Activated CD8-positive, alpha-beta memory T cell treated with anti-CD3 and anti-CD28 coated beads for 24 hours (primary cell): ENCODE measurements around the gene SLC38A1.
"Not testable (repeated sequence)": the region's sequence is repeated elsewhere in the genome, so short reads cannot be mapped to it uniquely, and the experiment has no call there.

Experiments used
- DNase-seq: peaks from one replicate; pipeline ENCODE4 v3.0.0-alpha.2; 2020

Gene SLC38A1

DNA sequence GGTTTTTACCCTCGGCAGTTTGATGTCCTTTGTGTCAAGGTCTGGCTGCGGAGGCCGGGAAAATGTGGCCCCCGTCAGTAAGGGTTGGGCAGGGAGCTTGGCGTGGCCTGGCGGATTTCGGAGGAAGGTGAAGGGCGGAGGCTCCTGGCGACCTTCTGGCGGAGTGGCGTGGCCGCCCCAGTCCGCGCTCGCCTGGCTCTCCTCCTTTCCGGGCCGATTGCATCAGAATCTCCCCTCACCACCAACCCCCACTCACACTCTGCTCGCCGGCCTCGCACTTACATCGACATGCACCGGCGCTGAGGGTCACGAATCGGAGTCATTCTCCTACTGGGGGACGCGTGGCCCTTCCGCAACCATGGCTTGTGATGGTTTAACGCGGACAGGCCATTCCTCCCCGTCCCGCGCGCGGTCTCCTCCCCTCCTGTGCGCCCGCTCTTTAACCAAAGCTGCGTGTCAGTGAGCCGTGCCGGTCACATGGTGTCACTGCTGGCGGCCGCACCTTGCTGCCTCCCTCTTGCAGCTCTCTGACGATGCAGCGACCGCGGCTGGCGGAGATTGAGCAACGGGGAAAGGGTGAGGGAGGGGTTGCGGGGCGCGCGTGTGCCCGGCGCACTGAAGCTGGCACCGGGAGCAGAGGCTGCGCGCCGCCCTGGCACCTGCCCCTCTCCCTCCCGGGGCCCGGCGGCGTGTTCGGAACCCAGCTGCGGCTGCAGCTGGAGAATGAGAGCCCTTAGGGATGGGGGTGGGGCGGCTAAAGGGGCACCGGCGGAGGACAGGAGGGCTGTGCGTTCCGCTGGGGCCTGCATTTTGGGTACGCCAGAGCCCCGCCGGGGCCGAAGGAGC is at the start of gene SLC38A1:
Gene SLC38A1, minus strand, starts transcription at position 461 of the 846 bp plus-strand sequence. CDS start 29,243 bp downstream, outside the sequence.
- peak; percentile 93 for DNase-seq

DNA sequence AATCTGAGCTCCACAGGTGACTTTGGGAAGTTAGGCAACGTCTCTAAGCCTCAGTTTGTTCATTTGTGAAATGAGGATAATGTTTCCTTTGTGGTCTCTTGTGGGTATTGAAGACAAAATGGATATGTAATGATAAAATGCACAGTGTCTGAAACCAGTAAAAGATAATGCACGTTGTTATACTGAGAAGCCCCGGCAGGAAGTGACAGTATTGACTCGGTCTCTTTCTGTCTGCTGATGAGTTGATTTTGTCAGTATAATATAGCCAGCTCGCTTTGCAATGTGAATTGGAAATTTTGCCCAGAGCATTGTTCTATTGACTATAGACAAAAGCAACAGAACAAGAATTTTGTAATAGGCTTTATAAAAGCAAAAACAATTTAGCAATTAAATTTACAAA is 49.2 kb upstream of the SLC38A1 start:
- no peak for DNase-seq

DNA sequence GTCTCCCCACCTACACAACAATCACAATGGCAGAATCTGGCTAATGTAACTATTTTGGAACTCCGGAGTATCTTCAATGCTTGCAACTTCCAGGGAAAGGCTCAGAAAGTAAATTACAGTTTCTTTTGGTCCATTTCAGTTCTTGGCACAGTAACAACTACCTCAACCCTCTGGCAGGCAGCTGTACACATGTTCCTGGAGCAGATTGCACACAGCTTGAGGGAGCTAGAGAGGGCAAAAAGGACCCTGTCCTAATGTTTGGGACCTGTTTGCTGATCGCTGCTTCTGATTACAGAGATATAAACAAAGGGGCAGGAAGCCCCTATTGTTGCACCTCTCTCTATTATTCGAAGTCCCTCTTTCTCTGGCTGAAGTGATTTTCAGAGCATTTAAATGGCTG is 35.2 kb upstream of the SLC38A1 start:
- DNase-seq: no peak

DNA sequence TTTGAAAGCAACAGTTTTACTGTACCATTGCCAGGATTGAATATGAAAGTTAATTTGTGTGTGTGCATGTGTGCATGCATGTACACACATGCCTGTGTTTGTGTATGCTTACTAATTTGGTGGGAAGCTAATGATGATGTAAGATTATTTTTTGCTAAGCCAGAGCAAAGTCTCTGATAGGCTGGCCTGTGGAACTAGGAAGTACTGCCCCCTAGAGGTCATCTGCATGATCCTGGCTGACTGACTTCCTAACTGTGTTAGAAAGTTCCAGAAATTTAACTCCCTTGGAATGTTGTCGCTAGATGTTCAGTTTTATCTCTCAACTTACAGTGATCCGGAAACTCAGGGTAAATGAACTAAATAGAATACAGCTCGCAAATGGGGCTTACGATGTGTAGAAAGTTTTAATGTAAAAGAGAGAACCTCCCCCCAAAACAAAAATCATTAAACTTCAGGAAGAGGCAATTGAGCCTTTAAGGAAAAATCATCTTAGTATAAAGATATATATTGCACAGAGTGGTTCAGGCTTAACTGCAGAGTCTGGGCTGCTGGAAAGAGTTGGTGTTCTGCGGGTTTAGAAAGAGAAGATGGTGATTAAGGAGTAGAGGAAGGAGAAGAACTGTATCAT is 34.3 kb upstream of the SLC38A1 start:
- DNase-seq: peak; percentile 67

DNA sequence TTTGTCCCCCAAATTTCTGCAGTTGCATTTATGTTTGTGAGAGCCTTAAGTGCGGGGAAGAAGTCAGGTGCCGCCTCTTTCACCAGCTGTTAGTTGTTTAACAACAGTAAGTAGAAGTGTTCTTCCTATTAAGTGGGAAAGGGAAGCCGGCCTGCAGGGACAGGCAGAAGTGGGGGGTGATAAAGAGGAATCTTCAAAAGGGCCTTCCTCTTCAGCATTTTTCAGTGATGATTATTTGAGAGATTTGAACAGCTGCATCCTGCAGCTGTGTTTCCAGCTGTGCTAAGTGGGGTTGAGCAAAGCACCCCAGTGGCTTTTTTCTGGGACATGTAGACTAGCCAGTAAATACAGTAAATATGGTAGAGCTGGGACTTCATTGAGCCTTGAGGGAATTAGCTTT is 32.1 kb upstream of the SLC38A1 start:
- DNase-seq: no peak

DNA sequence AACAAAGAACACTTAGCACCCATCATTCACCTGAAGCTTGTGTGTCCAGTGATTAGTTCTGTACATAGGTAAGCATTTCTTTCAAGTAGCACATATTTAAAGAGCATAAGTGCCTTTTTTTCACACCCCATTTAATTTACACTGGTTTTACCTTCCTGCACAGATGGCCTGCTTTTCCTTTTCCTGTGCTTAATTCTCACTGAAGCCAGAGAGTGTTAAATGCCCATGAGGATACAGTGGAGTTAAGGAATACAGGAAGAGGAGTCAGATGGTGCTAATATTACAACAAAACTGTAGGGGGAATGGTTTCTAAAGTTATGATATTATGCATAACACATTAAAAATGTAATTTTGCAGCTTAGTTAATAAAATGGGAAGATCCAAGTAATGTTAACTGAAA is 31.0 kb upstream of the SLC38A1 start:
- DNase-seq: no peak

DNA sequence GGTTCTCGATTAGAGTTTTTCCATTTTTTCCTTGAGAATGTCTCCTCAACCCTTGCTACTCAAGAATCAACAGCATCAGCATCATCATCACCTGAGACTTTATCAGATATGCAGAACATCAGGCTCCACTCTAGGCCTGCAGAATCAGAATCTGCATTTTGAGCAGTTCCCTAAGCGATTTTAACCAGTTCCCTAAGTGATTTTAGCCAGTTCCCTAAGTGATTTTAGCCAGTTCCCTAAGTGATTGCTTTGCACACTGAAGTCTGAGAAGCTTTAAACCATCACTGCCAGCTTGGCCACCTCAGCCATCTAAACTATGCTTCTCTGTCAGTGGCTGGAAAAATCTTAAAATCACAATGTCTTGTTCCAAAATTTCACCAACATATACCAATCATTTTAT is 29.4 kb upstream of the SLC38A1 start:
- no peak for DNase-seq

DNA sequence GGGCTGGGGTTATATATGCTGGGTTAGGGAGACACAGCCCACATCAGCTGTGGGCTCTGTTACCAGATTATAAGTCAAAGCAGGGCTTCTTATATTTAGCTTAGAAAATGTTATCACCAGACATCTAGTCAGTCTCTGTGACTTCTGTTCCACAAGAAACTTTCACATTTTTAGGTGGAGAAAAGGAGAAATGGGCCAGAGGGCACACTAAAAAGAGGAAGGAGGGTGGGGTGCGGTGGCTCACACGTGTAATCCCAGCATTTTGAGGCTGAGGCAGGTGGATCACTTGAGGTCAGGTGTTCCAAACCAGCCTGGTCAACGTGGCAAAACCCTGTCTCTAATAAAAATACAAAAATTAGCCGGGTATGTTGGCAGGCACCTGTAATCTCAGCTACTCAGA is 28.0 kb upstream of the SLC38A1 start:
- no peak for DNase-seq

DNA sequence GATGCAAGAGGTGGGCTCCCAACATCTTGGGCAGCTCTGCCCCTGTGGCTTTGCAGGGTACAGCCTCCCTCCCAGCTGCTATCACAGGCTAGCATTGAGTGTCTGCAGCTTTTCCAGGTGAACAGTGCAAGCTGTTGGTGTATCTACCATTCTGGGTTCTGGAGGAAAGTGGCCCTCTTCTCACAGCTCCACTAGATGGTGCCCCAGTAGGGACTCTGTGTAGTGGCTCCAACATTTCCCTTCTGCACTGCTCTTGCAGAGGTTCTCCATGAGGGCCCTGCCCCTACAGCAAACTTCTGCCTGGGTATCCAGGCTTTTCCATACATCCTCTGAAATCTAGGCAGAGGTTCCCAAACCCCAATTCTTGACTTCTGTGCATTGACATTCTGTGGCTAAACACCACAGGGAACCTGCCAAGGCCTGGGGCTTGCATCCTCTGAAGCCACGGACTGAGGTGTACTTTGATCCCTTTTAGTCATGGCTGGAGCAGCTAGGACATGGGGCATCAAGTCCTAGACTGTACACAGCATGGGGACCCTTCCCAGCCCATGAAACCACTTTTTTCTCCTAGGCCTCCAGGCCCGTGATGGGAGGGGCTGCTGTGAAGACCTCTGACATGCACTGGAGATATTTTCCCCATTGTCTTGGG is 24.0 kb upstream of the SLC38A1 start:
- no peak for DNase-seq

DNA sequence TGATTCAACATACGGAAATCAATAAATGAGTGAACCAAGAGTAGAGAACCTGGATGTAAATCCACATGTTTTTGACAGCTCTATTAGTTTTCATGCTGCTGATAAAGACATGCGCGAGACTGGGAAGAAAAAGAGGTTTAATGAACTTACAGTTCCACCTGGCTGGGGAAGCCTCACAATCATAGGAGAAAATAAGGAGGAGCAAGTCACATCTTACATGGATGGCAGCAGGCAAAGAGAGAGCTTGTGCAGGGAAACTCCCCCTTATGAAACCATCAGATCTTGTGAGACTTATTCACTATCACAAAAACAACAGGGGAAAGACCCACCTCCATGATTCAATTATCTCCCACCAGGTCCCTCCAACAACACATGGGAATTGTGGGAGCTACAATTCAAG is 23.1 kb upstream of the SLC38A1 start:
- not testable (repeated sequence) for DNase-seq

DNA sequence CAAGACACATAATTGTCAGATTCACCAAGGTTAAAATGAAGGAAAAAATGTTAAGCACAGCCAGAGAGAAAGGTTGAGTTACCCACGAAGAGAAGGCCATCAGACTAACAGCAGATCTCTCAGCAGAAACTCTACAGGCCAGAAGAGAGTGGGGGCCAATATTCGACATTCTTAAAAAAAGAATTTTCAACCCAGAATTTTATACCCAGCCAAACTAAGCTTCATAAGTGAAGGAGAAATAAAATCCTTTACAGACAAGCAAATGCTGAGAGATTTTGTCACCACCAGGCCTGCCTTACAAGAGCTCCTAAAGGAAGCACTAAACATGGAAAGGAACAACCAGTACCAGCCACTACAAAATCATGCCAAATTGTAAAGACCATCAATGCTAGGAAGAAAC is 16.3 kb upstream of the SLC38A1 start:
- not testable (repeated sequence) for DNase-seq

DNA sequence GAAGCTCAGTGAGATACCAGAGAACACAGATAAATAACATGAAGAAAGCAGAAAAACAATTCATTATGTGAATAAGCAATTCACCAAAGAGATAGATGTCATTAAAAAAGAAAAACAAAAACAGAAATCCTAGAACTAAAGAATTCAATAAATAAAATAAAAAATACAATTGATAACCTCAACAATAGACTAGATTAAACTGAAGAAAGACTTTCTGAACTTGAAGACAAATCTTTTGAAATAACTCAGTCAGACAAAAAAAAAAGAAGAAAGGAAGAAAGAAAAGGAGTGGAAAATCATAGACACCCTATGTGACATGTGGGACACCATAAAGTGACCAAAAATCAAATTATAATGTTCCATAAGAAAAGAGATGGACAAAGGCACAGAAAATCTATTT is 14.0 kb upstream of the SLC38A1 start:
- no peak for DNase-seq

DNA sequence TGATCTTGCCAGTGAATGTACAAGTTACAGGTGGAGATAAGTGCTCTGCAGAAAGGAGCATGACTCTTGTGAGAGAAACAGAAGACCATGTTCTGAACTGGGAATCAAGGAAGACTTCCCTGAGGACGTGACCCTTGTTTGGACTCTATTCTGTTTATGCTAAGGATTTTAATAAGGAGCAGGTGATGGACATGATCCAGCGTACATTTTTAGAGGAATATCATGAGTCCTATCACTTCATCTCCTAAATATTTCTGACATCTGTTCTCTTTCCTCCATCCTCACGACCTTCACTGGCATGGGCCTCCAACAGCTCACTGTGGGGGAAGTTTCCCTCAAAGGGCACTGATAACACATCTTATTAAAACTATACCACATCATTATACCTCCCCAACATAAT is 7.9 kb upstream of the SLC38A1 start:
- DNase-seq: no peak

DNA sequence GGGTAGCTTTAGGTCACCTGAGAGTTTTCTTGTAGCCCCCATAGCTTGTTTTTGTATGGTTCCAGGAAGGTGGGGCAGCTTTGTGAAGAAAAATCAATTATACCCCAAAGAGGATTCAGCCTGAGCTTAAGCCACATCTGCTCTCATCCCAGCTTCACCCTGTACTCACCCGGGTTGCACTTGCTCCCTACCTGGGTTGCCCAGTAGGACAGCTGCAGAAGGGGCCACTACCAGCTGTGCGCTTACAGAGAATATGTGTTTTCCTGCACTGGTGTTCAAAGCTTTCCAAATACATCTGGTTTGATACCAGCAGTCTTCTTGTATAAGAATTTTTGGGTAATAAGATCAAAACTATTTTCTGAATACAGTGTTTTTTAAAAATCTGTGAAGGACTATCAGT is 3.0 kb upstream of the SLC38A1 start:
- DNase-seq: no peak

DNA sequence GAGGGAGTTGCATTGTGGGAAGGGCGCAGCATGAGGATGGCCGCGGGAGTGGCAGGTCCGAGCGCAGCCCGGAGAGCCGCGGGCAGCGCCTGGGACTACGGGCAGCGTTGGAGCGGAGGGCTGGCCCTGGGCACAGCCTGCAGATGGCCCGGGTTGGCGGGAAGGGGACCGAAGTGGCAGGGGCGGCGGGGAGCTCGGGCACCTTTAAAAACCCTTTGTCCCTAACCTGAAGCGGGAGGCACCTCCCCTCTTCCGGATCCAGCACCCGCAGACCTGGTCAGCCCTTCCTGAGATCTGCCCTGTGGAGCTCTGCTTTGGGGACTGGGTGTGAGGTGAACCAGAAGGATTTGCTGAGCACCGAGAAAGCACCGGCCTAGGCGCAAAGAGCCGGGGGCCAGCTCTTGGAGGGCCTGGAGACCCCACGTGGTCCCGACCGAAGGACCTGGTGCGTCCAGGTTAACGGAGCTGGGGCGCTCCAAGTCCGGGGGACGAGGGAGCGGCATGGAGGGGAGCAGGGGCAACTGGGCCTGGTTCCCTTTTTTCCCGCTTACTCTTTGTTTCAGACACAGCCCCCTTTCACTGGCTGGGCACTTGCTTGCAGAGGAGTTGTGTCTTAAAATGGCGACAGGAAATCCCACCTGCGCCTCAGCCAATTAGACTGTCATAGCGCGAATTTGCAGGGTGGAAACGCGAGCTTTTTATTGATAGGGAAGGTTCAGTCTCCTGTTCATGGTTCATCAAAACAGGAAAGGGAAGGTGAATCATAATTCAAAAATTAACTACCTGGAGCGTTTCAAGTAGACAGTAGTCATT is 792 bp upstream of the SLC38A1 start:
- peak; percentile 91 for DNase-seq

DNA sequence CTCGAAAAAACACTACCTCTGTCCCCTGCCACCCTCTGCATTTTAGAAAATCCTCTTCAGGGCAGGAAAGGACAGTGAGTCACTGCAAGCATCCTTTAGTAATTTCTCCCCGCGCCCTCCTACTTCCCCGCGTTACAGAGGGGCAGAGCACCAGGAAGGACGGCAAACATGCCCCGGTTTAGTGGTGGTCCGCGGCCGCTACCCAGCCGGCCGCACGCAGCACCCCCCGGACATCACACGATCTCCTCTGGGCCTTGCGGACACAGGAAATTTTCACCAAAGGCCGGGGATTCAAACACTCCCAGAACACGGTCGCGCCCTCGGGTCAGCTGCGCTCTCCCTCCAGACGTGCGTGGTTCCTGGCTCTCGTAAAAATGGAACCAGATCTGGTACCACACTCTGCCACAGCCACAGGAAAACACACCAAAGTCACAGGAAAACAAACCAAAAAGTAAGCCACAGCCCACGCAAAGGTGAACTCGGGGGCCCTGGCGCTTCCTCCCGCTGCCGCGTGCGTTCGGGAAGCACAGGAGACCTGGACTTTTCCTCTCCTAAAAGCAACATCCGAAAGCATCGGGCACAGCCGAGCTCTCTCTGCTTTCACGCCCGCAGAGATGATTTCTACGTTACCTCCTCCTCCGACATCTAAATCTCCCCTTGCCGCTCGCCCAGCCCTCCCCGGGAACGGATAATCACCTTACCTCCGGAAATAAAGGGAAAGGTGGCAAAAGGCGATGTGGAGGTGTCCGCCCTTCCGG is 839 bp downstream of the SLC38A1 start:
- no peak for DNase-seq

DNA sequence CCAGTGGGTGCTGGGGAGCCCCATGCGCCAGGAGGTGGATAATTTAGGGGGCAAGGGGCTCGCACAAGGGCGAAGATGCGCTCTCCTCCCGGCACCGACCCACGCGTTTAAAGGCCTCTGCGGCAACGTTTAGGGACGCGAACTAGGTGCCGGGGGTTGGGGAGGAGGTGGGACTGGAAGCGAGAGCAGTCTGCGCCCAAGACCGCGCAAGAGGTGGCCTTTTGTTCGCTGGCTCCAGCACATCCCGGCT is 1.3 kb downstream of the SLC38A1 start:
- DNase-seq: no peak

DNA sequence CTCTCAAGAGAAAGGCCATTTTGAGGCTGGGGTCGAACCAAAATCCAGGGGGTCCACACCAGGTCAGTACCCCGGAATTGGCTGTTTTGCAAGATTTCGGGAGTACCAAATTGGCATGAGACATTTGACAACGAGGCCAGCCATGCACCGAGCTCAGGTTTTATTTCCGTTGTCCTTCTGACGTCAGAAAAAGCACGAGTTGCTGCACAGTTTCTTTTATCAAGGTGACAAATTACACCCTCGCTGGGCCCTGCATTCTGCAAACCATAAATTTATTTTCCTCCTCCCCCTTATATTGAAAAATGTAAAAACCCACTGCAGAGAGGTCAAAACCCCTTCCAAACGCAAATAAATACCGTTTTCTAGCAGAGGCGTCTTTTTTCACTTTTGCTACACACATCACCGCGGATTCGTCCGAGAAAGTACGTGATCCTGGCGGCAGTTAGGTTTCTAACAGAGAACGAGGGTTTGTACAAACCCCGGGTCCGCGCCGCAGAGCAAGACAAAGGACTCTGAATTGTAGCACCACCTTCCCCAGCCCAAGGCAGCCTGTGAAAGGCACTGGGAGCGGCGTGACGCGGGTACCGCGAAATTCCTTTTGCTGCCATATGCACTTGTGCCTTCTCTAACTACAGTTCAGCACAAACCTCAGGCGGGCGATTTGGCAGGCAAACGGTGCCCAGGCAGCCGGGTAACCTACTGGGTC is 1.8 kb downstream of the SLC38A1 start:
- peak; percentile 83 for DNase-seq

DNA sequence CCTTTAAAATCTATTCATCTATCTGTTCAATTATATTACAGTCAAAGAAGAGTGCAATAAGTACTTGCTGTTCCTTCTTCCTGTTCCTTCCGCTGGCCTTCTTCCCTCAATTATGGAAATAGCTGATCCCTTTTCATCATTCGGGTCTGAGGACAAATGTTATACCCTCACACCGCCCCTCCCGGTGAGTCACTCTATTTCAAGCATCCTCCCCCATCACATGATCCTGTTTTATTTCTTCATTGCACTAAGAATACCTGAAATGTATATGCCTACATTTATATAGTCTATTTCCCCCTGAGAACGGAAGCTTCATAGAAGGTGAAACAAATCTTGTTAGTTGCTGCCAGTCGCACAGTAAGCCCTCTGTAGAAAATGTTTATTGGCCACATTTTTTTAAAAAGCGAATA is 2.5 kb downstream of the SLC38A1 start:
- DNase-seq: no peak

DNA sequence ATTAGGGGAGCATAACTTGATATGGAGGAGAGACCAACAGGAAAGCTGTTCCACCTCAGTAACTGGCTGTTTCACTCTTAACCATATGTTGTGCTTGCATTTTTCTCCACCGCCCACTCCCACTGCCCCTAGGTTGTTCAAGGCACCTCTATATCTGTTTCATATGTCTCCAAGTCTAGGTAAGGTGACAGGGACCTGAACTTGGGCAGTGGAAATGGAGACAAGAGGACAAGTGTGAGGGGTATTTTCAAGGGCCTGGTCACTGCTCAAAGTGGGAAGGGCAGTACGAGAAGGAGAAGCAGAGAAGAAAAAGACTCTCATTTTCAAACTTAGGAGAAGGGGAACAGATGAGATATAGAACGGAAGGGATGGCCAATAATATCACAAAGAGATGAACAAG is 3.1 kb downstream of the SLC38A1 start:
- DNase-seq: no peak

DNA sequence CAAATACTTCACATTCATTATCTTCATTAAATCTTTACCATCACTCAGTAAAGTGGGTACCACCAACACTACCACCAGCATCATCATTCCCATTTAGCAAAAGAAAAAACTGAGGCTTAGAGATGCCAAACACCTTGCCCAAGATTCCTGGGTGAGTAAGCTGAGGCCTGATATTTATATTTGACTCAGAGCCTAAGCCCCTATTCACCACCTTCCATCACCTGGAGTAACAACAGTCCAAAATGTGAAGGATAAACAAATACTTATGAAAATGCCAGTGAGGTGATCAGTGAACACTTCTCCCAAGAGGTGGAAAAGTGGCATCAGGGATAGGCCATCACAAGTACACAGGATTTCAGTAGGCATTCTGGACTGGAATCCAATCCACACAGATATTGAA is 3.7 kb downstream of the SLC38A1 start:
- no peak for DNase-seq

DNA sequence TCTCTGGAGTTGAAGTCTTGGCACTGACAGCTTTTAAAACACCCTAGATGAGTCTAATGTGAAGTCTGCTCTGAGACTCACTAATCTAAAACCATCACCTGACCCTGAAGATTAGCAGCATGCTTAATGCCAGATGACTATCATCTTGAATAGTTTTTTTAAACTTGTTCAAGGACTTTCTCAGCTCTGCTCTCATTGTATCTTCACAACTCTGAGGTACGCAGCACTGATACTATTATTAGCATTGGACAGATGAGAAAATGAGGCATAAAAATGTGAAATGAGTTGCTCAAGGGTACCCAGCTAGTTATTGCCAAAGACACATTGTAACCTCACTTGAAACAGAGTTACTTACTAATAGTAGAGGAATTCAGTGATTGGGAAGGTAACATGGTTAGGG is 4.8 kb downstream of the SLC38A1 start:
- no peak for DNase-seq
